WTC11 (cell line): ENCODE results near the gene PSMD11. TPM values are rescaled to one million over a fixed set of nuclear protein-coding genes. Genes with fewer than 3 reads are reported as not detected.

Experiments used
- ATAC-seq: fragments of 200-7000 bp; cut with Tn5 transposase; 2 replicates; pipeline ENCODE4 v1.10.0; 2021; ENCODE audit warnings: mild to moderate bottlenecking, moderate library complexity
- CTCF ChIA-PET: fragments of 300-600 bp; sonication (Branson Sonifier 250); formaldehyde crosslinking; loops from one replicate; lab custom pipeline; 2021; ENCODE audit warnings: antibody characterized with exemption; lab: Charles Lee
- POLR2A ChIA-PET: fragments of 350-600 bp; sonication (Branson Sonifier 250); formaldehyde crosslinking; loops from one replicate; lab custom pipeline; 2021; ENCODE audit warnings: antibody characterized with exemption; lab: Charles Lee
- DNase-seq: peaks from one replicate; pipeline ENCODE4 v3.0.0; 2021; ENCODE audit warnings: low spot score
- H3K27ac Mint-ChIP-seq: 2 replicates; pipeline ENCODE4 v1.8.0; 2021; ENCODE audit warnings: mixed read lengths
- H3K27me3 Mint-ChIP-seq: 2 replicates; pipeline ENCODE4 v1.8.0; 2021; ENCODE audit warnings: low read depth, mild to moderate bottlenecking, moderate library complexity, mixed read lengths
- H3K36me3 Mint-ChIP-seq: 2 replicates; pipeline ENCODE4 v1.8.0; 2021; ENCODE audit warnings: mixed read lengths
- H3K4me1 Mint-ChIP-seq: 2 replicates; pipeline ENCODE4 v1.8.0; 2022; ENCODE audit warnings: mixed read lengths
- H3K4me3 Mint-ChIP-seq: 2 replicates; pipeline ENCODE4 v1.8.0; 2021; ENCODE audit warnings: mild to moderate bottlenecking, moderate library complexity, mixed read lengths
- H3K9me3 Mint-ChIP-seq: 2 replicates; pipeline ENCODE4 v1.8.0; 2021; ENCODE audit warnings: mixed read lengths
- ATF1 ChIP-seq: sonication (generic); formaldehyde crosslinking; IDR thresholded peaks from 2 replicates; pipeline ENCODE4 v1.8.1; 2023; ENCODE audit warnings: mild to moderate bottlenecking, moderate library complexity, missing genetic modification reagents
- ATF2 ChIP-seq: sonication (generic); formaldehyde crosslinking; IDR thresholded peaks from 2 replicates; pipeline ENCODE4 v1.8.1; 2022; ENCODE audit warnings: low read depth, missing genetic modification reagents, borderline replicate concordance
- ATF3 ChIP-seq: sonication (generic); formaldehyde crosslinking; conservative IDR thresholded peaks from 2 replicates; pipeline ENCODE4 v1.8.1; 2022; ENCODE audit warnings: mild to moderate bottlenecking, missing genetic modification reagents
- CBFB ChIP-seq: sonication (generic); formaldehyde crosslinking; IDR thresholded peaks from 2 replicates; pipeline ENCODE4 v1.8.1; 2022; ENCODE audit warnings: mild to moderate bottlenecking, low read depth, missing genetic modification reagents
- CREB1 ChIP-seq: sonication (generic); formaldehyde crosslinking; IDR thresholded peaks from 2 replicates; pipeline ENCODE4 v1.8.0; 2023; ENCODE audit warnings: mild to moderate bottlenecking, missing genetic modification reagents
- ELF4 ChIP-seq: sonication (generic); formaldehyde crosslinking; IDR thresholded peaks from 2 replicates; pipeline ENCODE4 v1.8.1; 2022; ENCODE audit warnings: low read depth, mild to moderate bottlenecking, moderate library complexity, missing genetic modification reagents
- ETV6 ChIP-seq: sonication (generic); formaldehyde crosslinking; IDR thresholded peaks from 2 replicates; pipeline ENCODE4 v1.8.1; 2022; ENCODE audit warnings: mild to moderate bottlenecking, missing genetic modification reagents
- FOXJ3 ChIP-seq: sonication (generic); formaldehyde crosslinking; IDR thresholded peaks from 2 replicates; pipeline ENCODE4 v1.9.0; 2021; ENCODE audit warnings: missing genetic modification reagents, mild to moderate bottlenecking, borderline replicate concordance
- FOXP1 ChIP-seq: sonication (generic); formaldehyde crosslinking; IDR thresholded peaks from 2 replicates; pipeline ENCODE4 v1.8.0; 2022; ENCODE audit warnings: missing genetic modification reagents, mild to moderate bottlenecking, moderate library complexity, borderline replicate concordance
- GRHL2 ChIP-seq: fragments of 250-450 bp; sonication (Bioruptor Pico); IDR thresholded peaks from 2 replicates; pipeline ENCODE4 v1.8.0; 2022; ENCODE audit warnings: mild to moderate bottlenecking, moderate library complexity; ENCODE audit not compliant: insufficient replicate concordance, severe bottlenecking
- GTF2I ChIP-seq: fragments of 250-450 bp; sonication (Bioruptor Pico); conservative IDR thresholded peaks from 2 replicates; pipeline ENCODE4 v1.4.0; 2021; ENCODE audit warnings: mild to moderate bottlenecking
- JUN ChIP-seq: sonication (generic); formaldehyde crosslinking; IDR thresholded peaks from 2 replicates; pipeline ENCODE4 v1.8.0; 2023; ENCODE audit warnings: mild to moderate bottlenecking, missing genetic modification reagents
- MAX ChIP-seq: sonication (generic); formaldehyde crosslinking; IDR thresholded peaks from 2 replicates; pipeline ENCODE4 v1.8.0; 2022; ENCODE audit warnings: mild to moderate bottlenecking, missing genetic modification reagents
- NFE2L1 ChIP-seq: sonication (generic); formaldehyde crosslinking; IDR thresholded peaks from 2 replicates; pipeline ENCODE4 v1.8.1; 2023; ENCODE audit warnings: missing genetic modification reagents
- PRDM15 ChIP-seq: sonication (generic); formaldehyde crosslinking; IDR thresholded peaks from 2 replicates; pipeline ENCODE4 v1.8.0; 2022; ENCODE audit warnings: missing genetic modification reagents
- TEAD1 ChIP-seq: sonication (generic); formaldehyde crosslinking; IDR thresholded peaks from 2 replicates; pipeline ENCODE4 v1.8.0; 2022; ENCODE audit warnings: mild to moderate bottlenecking, missing genetic modification reagents
- TP53 ChIP-seq: sonication (generic); formaldehyde crosslinking; IDR thresholded peaks from 2 replicates; pipeline ENCODE4 v1.8.1; 2023; ENCODE audit warnings: mild to moderate bottlenecking, missing genetic modification reagents
- USF2 ChIP-seq: sonication (generic); formaldehyde crosslinking; IDR thresholded peaks from 2 replicates; pipeline ENCODE4 v1.8.1; 2023; ENCODE audit warnings: mild to moderate bottlenecking, missing genetic modification reagents, moderate library complexity
- ZBTB21 ChIP-seq: sonication (generic); formaldehyde crosslinking; IDR thresholded peaks from 2 replicates; pipeline ENCODE4 v1.8.1; 2023; ENCODE audit warnings: mild to moderate bottlenecking, missing genetic modification reagents, borderline replicate concordance
- ZNF396 ChIP-seq: fragments of 250-450 bp; sonication (Bioruptor Pico); IDR thresholded peaks from 2 replicates; pipeline ENCODE4 v1.8.0; 2021; ENCODE audit warnings: mild to moderate bottlenecking, moderate library complexity, borderline replicate concordance
- total RNA-seq: library from RNA; stranded (reverse); gene quantifications from 3 replicates; pipeline ENCODE4 v1.2.3, GENCODE V29; 2021

Gene PSMD11
- total RNA-seq, 1 experiment from 2014 or later: 155 TPM

GRCh38 chr17:32470405-32471167 lies 26.3 kb downstream of the PSMD11 start:
- TF ChIP-seq NFE2L1 (CRISPR knock-in tag): no peak
- TF ChIP-seq GRHL2 (CRISPR knock-in tag): no peak
- no peak for TF ChIP-seq ZNF396 (CRISPR knock-in tag)
- no peak for TF ChIP-seq MAX (CRISPR knock-in tag)
- TF ChIP-seq TP53: no peak
- TF ChIP-seq ATF1 (CRISPR knock-in tag): no peak
- TF ChIP-seq JUN (CRISPR knock-in tag): no peak
- no peak for TF ChIP-seq ATF2 (CRISPR knock-in tag)
- TF ChIP-seq ZBTB21 (CRISPR knock-in tag): no peak
- no peak for TF ChIP-seq USF2 (CRISPR knock-in tag)
- no peak for TF ChIP-seq PRDM15 (CRISPR knock-in tag)
- DNase-seq: no peak
- CTCF ChIA-PET: interaction anchor here (1.5 to 1.6 kb wide), 2 partner anchors 9 to 26 kb away, joined by 5 to 6 read pairs; partner anchors contain the start of gene PSMD11
- Mint-ChIP-seq H3K27ac (no peak overlapping the region), H3K36me3 (peaks cover 78% of the 10 kb centered on the region), H3K4me1 (no peaks in the 10 kb centered on the region), H3K9me3 (no peaks in the 10 kb centered on the region), H3K4me3 (no peak overlapping the region), H3K27me3 (no peaks in the 10 kb centered on the region)
- no peak for ATAC-seq
- POLR2A ChIA-PET: no interaction called here

- H3K4me1 Mint-ChIP-seq: no peaks in the 10 kb centered on the region
- TF ChIP-seq ZNF396 (CRISPR knock-in tag) (no peak), TEAD1 (CRISPR knock-in tag) (no peak), ETV6 (CRISPR knock-in tag) (no peak), CBFB (CRISPR knock-in tag) (no peak), ELF4 (no peak), CREB1 (no peak), FOXJ3 (CRISPR knock-in tag) (no peak), ATF3 (CRISPR knock-in tag) (no peak), GTF2I (CRISPR knock-in tag) (no peak), FOXP1 (CRISPR knock-in tag) (no peak)
- ChIA-PET CTCF (interaction anchor here (1.5 to 1.6 kb wide), 2 partner anchors 10 to 27 kb away, joined by 5 to 6 read pairs; partner anchors contain the start of gene PSMD11), POLR2A (no interaction called here)
- no peaks in the 10 kb centered on the region for H3K9me3 Mint-ChIP-seq
- DNase-seq (no peak), ATAC-seq (no peak)
- no peak overlapping the region for H3K4me3 Mint-ChIP-seq
- peaks cover 81% of the 10 kb centered on the region for H3K36me3 Mint-ChIP-seq
- H3K27ac Mint-ChIP-seq: no peak overlapping the region
- no peaks in the 10 kb centered on the region for H3K27me3 Mint-ChIP-seq
Observed at GRCh38 chr17:32471652-32472051, 27.3 kb downstream of the PSMD11 start.
